RPMI8226 (cell line): ENCODE measurements around the gene CLTRN.
"Not testable (repeated sequence)": the region's sequence is repeated elsewhere in the genome, so short reads cannot be mapped to it uniquely, and the experiment has no call there.

Source experiments
- DNase-seq: peaks from one replicate; pipeline ENCODE4 v3.0.0-alpha.2; 2015

The CLTRN gene, protein sequence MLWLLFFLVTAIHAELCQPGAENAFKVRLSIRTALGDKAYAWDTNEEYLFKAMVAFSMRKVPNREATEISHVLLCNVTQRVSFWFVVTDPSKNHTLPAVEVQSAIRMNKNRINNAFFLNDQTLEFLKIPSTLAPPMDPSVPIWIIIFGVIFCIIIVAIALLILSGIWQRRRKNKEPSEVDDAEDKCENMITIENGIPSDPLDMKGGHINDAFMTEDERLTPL

GRCh38 chrX:15664487-15665444 lies at the start of gene CLTRN:
TSS of gene CLTRN (minus strand) at chrX:15664805. CDS start at chrX:15664775, 30 bp downstream.
- DNase-seq: no peak

- not testable (repeated sequence) for DNase-seq
These were observed 39.7 kb upstream of the CLTRN start for GRCh38 chrX:15704273-15704672.

DNA sequence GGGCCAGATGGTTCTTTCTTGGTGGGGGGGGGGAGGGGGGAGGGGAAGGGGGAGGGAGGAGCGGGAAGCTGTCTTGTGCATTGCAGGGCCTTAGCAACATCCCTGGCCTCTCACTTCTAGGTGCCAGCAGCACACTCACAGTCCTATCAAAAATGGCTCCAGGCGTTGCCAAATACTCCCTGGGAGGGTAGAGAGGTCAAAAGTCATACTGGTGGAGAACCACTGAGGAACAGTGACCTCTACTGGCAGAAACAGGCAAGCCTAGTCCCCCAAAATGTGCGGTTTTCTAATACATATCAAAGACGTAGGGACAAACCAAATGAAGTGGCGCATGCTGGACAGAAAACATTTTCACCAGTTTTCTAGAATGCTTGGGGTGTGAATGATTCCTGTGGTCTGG lies 39.2 kb upstream of the CLTRN start:
- DNase-seq: not testable (repeated sequence)

DNA sequence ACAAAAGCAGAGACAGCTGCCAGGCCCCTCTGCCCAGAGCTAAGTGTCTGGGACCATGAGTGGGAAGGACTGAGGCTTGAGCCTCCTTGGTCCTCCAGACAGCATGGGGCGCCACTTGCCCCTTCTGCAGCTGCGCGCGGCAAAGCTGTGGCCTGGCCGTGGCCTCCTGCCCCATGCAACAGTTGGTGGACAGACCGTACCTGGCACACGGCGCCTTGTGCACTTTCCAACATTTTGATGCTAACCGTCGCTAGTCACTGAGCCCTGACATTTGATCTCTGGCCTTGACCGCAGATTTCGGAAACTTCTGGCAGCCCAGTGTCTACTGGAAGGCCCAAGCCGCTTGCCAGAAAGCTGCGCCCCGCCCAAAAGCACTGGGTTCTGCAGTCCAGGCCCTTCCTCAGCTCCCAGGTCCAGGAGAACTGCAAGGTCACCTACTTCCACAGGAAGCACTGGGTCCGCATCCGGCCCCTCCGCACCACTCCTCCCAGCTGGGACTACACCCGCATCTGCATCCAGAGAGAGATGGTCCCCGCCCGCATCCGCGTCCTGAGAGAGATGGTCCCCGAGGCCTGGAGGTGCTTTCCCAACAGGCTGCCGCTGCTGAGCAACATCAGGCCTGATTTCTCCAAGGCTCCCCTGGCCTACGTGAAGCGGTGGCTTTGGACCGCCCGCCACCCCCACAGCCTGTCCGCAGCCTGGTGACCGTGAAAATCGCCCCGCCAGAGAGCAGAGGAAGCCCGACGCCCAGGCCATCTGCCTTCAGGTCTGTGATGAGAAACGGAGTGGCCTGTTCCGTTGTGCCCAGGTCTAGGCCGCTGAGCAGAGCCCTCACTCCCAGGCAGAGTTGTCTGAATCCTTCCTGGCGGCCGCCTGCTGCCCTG lies 38.1 kb upstream of the CLTRN start:
- DNase-seq: no peak

GRCh38 chrX:15696516-15696915 lies 31.9 kb upstream of the CLTRN start:
- no peak for DNase-seq

GRCh38 chrX:15694941-15695451 lies 30.4 kb upstream of the CLTRN start:
- no peak for DNase-seq

DNA sequence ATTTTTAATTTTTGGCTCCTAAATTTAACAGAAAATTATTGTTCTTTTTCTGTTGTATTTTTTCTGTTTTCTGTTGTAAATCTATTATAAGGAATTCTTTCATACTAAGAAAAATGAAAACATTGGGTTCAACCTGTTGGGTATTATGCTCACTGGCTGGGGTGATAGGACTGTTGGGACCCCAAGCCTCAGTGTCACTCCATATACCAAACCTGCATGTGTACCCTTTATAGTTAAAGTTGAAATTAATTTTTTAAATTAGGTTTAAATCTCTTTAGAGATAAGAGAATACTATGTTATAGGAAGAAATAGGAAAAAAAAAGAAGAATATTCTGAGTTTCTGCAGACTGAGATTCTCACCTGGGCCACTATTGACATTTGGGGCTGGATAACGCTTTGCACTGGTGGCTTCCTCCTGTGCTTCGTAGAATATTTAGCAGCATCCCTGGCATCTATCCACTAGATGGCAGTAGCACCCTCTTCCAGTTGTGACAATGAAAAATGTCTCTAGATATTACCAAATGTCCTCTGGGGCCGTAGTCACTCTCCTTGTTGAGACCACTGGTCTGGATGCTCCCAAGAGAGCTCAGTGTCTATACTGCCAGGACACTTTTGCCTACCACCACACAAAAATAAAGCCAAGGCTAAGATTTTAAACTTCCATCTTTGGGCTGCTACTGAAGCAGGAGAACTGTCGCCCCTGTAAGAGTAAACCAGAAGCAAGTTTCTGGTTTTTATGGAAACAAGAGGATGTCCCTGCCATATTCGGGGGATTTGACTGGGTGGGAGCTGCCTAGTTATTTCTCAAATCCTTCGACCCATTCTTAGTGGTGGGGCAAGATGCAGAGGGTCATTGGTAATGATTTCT lies 22.4 kb upstream of the CLTRN start:
- peak; percentile 67 for DNase-seq

- no peak for DNase-seq
These were observed 18.6 kb upstream of the CLTRN start for GRCh38 chrX:15683193-15683592.

- DNase-seq: no peak
These were observed 16.8 kb upstream of the CLTRN start for GRCh38 chrX:15681433-15681832.

GRCh38 chrX:15680401-15680800 lies 15.8 kb upstream of the CLTRN start:
- no peak for DNase-seq

DNA sequence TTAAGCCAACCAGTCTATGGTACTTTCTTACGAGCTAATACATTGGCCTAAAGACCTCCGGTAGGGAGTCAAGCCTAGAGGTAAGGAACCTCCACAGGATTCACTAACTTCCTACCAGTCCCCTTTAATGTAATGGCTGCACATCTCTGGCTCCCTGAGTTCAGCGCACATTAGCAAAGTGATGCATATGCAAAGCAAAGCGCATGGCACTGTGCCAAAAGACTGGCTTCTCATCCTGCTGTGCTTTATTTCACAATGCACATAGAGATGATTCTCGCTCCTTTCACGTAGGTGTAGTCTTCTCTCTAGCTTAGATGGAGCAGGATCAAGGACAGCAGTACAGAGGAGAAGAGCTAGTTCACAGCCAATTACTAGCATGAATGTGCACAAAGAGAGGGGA lies 14.6 kb upstream of the CLTRN start:
- DNase-seq: no peak

DNA sequence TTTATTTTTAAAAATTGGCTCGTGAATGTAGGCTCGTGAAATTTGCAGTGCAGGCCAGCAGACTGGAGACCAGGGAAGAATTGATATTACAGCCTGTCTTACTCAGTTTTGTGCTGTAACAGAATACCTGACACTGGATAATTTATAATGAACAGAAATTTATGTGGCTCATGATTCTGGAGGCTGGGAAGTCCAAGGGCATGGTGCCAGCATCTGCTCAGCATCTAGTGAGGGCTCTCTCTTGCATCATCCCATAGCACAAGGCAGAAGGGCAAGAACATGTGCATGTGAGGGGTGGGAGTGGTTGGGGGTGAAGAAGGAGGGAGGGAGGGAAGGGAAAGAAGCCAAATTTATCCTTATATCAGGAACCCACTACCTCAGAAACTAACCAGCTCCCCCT lies 13.7 kb upstream of the CLTRN start:
- no peak for DNase-seq

GRCh38 chrX:15676886-15677285 lies 12.3 kb upstream of the CLTRN start:
- DNase-seq: no peak

DNA sequence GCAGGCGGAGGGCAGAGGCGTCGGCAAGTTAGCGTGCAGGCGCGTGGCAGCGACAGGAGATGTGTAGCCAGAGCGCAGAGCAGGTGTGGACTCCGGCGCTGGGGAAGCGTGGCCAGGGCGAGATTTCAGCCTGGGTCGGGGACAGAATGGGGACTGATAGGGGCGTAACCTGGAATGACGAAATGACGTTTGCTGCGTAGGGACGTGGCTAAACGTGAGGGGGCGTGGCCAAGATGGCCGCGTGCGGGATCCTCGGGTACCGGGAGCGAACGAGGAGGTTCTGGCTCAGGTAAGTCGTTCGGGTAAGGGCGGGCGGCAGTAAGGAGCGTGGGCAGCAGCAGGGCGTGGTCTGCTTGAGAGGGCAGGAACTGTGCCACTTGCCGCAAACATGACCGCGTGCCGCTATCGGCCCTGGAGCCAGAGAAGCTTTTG lies 10.9 kb upstream of the CLTRN start:
- peak; percentile 85 for DNase-seq

DNA sequence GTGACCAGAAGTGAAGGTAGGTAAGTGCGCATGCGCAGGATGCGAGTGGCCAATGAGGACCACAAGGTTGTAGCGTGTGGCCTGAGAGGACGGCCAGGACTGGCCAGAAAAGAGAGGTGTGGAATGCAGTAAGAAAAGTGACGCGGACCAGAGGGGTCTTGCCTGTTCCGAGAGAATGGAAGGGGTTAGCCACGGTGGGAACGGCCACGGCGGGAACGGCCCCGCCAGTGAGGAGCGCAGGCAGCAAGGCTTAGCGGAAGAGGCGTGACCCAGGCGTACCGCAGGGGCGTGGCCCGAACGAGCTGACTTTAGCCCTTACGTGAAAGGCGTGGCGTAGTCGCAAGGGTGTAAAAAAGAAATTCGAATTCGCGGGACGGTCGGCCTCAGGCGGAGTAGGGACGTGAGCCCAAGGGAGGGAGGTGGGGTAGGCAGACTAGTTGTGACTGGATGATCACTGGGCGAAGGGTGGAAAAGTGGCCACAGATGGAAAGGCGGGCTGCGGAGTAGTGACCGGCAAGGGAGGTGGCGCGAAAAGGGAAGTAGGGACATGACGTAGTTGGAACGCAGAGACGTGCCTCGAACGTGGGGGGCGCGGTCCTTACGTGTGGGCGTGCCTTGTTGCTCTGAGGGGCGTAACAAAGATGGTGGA lies 10.4 kb upstream of the CLTRN start:
- peak; percentile 94 for DNase-seq

- peak; percentile 3 for DNase-seq
These were observed 9.9 kb upstream of the CLTRN start for GRCh38 chrX:15674514-15674840.

DNA sequence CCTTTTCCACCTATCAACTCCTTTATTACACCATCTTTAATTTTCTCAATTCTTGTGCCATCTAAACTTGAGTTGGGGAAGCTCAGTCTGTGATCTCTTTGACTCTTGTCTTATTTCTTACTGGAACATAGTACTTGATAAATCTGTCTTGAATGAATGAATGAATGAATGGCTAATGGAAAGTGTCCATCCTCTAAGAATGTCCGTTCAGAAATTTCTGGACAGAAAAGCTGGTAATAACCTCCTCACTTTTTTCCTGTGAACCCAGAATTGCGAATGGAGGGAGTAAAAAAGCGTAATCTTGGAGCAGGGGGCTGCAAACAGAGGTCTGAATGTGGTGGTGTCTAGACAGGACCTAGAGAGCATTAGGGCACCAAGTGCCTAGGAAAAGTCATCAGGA lies 9.4 kb upstream of the CLTRN start:
- DNase-seq: no peak

GRCh38 chrX:15672881-15673280 lies 8.3 kb upstream of the CLTRN start:
- no peak for DNase-seq

DNA sequence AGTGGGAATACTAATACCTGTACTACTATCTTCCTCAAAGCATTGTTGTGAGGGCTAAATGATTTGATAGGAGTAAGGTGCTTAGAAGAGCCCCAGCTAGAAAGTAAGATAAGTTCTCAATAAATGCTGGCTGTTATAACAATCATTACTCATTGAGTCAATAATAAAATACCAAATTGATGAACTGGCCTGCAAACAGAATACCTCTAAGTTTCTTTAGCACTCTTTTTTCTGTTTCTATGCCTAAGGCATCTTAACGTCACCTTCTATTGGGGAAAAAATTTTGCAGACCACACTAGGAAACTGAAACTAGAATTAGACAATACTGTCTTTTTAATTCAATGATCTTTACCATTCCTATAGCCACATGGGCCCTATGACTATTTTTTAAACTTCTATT lies 1.2 kb downstream of the CLTRN start:
- DNase-seq: no peak

DNA sequence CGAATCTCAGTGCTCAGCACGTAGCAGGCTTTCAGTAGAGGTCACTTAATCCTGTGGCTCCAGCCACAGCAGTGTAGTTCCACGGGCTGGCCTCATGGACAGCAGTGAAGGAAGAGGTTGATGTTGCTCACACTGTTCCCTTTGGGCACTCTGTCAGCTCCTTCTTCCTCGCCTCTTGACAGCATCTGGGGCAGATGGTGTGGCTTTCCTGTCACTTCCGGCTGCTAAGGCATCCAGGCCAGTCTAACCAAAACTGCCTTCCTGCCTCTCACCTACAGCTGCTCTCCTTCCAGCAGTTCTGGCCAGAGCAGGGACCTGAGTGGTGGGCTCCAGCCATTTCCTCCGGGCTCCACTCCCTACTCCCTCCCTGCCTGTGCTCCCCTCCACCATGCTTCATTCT lies 9.8 kb downstream of the CLTRN start:
- not testable (repeated sequence) for DNase-seq

DNA sequence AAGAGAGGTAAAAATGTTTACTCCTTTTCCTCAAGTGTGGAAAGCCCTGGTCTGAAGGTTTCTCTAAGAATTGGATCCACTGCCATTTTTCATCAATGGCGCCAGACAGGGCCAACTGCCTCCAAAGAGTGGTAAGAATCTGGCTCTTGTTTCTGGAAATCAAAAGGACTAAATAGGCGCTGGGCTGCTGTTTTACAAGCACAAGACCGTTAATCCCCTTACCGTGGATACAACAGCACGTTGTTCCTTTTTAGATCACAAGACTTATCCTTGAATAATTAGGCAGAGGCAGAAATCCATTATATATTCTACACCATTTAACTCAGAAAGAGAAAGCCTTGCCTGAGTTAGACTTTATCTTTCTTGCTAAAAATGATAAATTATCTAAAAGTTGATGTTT lies 10.6 kb downstream of the CLTRN start:
- DNase-seq: no peak

GRCh38 chrX:15647510-15647909 lies 17.1 kb downstream of the CLTRN start:
- not testable (repeated sequence) for DNase-seq
